ENCODE measurements around the gene KCND3.

GRCh38 chr1:112000048-112000447, 10.6 kb upstream of the KCND3 start:
- no peak for TF ChIP-seq POLR2A (IDR thresholded peaks at IDR 0.05)
- TF ChIP-seq CTCF (IDR thresholded peaks at IDR 0.05) = no peak

All from Peyer's patch (tissue), 4 donors.